Activated T-cell treated with anti-CD3 and anti-CD28 coated beads, Interleukin-2, amount 50 U/mL, for 48 hours (primary cell): ENCODE data around the gene YAF2.
"Not testable (repeated sequence)": the region's sequence is repeated elsewhere in the genome, so short reads cannot be mapped to it uniquely, and the experiment has no call there.

Source experiments
- DNase-seq, 2 experiments: peaks; one replicate each; pipeline ENCODE4 v3.0.0-alpha.2; 2020

YAF2 gene

DNA sequence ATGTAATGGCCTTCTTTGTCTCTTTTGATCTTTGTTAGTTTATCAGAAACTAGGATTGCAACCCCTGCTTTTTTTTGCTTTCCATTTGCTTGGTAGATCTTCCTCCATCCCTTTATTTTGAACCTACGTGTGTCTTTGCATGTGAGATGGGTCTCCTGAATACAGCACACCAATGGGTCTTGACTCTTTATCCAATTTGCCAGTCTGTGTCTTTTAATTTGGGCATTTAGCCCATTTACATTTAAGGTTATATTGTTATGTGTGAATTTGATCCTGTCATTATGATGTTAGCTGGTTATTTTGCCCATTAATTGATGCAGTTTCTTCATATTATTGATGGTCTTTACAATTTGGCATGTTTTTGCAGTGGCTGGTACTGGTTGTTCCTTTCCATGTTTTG, 14.6 kb upstream of the YAF2 start:
- DNase-seq, result not testable (repeated sequence)

- not testable (repeated sequence) for DNase-seq
Observed at GRCh38 chr12:42249033-42249432, 11.0 kb upstream of the YAF2 start.

DNA sequence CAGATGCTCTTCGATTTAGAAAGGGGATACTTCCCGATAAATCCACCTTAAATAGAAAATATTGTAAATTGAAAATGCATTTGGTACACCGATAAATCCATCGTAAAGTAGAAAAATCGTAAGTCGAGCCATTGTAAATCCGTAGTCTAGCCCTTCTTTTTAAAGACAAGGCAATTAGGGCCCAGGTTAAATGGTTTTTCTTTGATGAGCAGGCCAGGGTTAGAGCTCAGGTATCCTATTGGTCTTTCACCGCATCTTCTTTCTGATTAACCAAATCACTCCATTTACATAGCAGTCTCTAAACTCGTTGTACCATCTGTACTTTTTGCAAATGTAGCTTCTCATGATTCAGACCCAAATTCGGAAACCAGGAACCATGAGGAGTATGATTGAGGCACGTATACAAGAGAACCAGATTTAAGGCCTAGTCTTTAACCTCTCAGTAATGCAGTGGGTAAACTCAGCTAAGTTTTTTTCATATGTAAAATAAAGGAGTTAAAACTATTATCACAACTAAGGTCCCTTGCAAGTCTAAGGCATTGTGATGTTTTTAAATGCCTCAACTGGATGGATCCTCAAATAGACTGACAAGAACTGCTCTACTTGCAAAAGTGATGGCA, 2.2 kb upstream of the YAF2 start:
- no peak for DNase-seq

DNA sequence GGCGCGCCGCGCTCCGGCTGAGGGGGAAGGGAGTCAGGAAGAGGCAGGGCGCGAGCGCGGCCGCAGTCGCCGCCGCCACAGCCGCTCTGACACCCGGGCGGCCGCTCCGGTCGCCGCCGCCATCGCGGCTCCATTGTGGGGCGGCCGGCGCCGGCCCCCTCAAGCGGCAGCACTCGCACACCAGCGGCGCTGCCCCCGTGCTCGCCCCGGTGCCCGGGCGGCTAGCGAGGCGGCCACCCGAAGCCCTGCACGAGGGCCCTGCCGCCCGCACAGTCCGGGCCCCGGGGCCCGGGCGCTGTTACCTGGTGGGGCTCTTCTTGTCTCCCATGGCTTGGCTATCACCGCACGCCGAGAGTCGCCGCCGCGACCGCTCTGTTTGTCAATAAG, 202 bp downstream of the YAF2 start:
- DNase-seq, result no peak

GRCh38 chr12:42237052-42237852, 796 bp downstream of the YAF2 start:
- DNase-seq, result peak; percentile 81 to 83

DNA sequence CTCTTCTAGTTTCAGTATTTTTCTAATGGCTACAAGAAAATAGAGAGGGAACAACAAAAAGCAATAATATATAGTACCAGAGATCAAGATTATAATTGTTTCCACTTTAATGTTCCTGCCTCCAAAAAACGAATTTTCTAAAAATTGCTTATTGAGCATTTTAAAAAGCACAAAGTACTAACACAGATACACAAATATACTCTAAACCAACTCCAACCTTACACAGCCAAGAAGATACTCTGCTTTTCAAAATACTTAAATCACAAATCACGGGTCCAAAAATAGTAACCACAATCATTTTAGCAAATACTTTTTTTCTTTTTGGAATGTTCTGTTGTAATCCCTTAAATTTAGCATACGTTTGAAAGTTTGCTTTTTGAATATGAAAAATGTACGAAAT, 2.0 kb downstream of the YAF2 start:
- no peak for DNase-seq

- DNase-seq, result no peak
Observed at GRCh38 chr12:42235426-42235825, 2.6 kb downstream of the YAF2 start.

DNA sequence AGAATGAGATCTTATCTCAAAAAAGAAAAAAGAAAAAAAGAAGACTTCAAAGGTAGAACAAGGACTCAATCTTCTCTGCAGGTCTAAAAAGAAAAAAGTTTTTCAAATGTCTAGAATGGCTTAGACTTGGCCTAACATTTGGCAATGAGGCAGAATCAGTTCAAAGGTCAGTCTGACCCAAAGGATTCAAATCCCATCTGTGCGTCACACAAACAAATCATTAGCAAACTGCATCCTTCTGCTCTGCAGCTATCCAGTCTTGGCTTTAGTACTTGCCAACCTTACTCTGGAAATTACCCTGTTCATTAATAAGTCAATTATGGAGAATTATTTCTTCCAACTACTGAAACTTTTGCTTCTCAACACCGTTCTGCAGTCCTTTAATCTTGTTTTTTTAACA, 3.1 kb downstream of the YAF2 start:
- no peak for DNase-seq

- DNase-seq, result not testable (repeated sequence)
Observed at GRCh38 chr12:42227525-42227924, 10.5 kb downstream of the YAF2 start.

DNA sequence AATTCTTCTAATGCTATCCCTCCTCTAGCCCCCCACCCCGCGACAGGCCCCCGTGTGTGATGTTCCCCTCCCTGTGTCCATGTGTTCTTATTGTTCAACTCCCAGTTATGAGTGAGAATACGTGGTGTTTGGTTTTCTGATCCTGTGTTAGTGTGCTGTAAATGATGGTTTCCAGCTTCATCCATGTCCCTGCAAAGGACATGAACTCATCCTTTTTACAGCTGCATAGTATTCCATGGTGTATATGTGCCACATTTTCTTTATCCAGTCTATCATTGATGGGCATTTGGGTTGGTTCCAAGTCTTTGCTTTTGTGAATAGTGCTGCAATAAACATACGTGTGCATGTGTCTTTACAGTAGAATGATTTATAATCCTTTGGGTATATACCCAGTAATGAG, 13.5 kb downstream of the YAF2 start:
- DNase-seq, result not testable (repeated sequence)

GRCh38 chr12:42222724-42223123, 15.3 kb downstream of the YAF2 start:
- DNase-seq, result no peak

DNA sequence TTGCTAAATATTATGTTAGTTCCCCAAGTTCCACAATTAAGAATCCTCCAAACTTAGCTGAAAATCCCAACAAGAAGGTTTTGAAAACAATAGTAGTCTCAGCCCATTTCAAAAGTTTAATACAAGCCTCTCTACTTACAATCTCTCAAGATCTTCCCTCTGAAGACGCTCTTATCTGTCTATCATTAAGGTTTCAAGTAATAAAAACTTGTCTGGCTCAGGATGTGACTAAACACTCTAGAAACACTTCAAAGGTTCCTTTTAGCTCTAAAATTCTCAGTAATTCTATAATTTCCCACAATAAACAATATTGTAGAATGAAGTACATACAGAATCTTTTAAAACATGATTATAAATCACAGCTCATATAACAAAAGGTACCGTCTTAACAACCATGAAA, 16.3 kb downstream of the YAF2 start:
- no peak for DNase-seq

DNA sequence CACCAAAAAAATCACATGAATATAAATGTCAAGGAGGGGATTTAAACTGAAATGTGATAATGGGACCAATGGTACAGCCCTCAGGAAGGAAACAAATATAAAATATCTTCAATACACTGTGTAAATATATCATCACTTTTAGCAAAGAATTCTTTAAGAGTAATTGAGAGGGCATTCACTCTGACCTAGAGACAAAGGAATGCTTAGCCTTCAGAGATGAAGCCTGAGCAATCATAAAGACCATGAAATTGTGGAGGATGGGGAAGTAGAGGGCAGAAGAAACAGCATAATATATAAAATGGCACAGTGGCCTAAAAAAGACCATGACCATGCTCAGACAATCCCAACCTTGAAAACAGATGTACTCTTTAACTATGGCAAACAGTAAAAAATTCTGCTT, 20.4 kb downstream of the YAF2 start:
- no peak for DNase-seq

DNA sequence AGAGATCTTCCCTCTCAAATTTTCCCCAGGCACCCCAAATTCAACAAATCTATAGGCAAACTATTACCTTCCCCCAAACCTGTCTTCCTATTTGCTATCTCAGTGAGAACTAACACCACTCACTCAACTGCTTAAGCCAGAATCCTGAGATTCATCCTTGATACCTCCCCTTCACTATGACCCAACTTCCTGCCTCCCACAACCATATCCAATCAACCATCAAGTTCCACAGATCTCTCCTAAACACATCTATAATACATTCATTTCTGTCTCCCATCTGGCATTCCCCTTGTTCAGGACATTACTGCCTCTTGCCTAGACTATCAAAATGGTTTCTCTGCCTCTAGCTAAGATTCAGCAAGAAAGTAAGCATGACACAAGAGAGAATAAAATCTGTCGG, 21.3 kb downstream of the YAF2 start:
- DNase-seq, result no peak

DNA sequence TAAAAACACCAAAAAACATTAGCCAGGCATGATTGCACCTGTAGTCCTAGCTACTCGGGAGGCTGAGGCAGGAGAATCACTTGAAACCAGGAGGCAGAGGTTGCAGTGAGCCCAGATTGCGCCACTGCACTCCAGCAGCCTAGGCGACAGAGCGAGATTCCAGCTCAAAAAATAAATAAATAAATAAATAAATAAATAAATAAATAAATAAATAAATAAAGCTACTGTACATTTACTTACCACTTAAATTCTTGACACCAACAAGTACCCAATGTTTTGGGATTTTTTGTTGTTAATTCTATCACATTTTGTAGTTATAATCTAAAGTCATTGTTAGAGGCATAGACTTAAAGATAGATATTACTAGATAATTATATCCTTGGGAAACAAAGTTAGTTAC, 22.3 kb downstream of the YAF2 start:
- not testable (repeated sequence) for DNase-seq

- DNase-seq, result no peak
Observed at GRCh38 chr12:42213954-42214426, 24.1 kb downstream of the YAF2 start.

- no peak for DNase-seq
Observed at GRCh38 chr12:42213023-42213422, 25.0 kb downstream of the YAF2 start.

- DNase-seq, result no peak
Observed at GRCh38 chr12:42208574-42208973, 29.5 kb downstream of the YAF2 start.

GRCh38 chr12:42204819-42205218, 33.2 kb downstream of the YAF2 start:
- DNase-seq, result no peak

GRCh38 chr12:42204362-42204761, 33.7 kb downstream of the YAF2 start:
- DNase-seq, result no peak

DNA sequence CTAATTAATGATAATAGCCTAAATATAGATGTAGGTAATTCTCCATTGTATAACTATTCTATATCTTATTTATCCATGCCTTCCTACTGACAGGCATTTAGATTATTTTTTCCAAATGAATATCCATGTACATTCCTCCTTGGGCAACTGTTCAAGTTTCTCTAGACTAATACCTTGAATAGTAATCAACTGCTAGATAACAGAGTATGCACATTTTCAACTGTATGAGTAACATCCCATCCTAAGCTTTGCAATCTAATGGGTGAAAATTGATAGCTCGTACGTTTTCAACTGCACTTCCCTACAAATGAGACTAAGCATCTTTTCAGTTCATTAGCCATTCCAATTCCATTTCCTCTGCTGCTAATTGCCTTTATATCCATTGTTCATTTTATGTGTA, 37.0 kb downstream of the YAF2 start:
- no peak for DNase-seq

GRCh38 chr12:42199007-42199406, 39.0 kb downstream of the YAF2 start:
- DNase-seq, result no peak

- DNase-seq, result no peak
Observed at GRCh38 chr12:42196723-42197603, 41.1 kb downstream of the YAF2 start.

DNA sequence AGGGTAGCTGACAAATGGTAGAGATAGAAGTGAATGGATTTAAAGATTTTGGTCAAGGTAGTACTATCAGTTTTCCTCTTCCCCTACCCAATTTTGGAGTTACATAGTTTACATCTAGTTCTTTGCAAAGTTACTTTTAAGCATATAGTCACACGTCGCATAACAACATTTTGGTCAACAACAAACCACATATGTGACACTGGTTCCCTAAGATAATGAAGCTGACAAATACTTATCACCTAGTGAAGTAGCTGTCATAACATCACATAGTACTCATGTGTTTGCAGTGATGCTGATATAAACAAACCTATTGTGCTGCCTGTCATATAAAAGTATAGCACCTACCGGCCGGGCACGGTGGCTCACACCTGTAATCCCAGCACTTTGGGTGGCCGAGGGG, 45.4 kb downstream of the YAF2 start:
- no peak for DNase-seq
